ENCODE results near the gene ENOX1. TPM values are rescaled to one million over a fixed set of nuclear protein-coding genes. Genes with fewer than 3 reads are reported as not detected.

The ENOX1 gene
- 0.04 TPM for total RNA-seq (2013)
- under 1 TPM in 1 of 3 donors, not detected in 2; 0.04 TPM for polyA plus RNA-seq
- polyA minus RNA-seq = not detected in 2 replicates
- total RNA-seq = 0 to 1.7 (median 0) reads per million in 11 experiments

DNA sequence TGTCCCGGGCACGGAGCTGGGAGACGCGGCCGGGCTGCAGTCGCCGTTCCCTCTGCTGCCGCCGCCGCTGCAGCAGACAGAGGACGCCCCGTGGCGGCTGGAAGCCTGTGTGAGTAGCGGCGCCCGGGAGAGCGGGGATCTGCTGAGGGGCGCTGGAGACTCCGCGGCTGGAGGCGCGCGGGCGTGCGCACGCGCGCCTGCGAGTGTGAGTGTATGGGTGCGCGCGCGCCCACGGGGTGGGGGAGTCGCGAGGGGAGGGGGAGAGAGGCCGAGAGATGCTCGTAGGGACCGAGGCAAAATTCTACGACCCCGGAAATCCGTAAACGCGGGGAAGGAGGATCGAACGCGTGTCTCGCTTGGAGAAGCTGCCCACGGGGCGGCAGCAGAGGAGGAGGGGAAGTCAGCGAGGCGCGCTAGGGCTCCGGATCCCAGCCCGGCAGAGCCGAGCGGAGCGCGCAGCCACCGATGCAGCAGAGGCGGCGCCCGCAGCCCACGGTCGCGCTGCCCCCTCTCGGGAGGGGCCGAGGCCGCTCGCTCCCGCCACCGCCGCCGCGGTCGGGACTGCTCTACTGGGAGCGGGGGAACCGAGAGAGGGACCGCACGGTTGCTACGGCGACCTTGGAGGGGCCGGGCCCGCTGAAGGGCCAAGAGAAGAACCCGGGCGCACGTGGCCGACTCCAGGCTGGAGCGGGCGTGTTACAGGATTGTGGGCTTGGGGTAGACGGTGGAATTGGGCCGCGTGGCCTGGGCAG is at the start of gene ENOX1:
ENOX1 (minus strand) TSS at position 207 of the 752 bp plus-strand sequence.
- H3K9me3 ChIP-seq (replicated peaks in 1 of 2; ENCODE audit: control insufficient read depth in 1 of 2, insufficient read depth in 1 of 2, low read length in 2 of 2) = peaks cover 0 to 5% of the 10 kb centered on the region in 2 donors
- H3K9me3 Mint-ChIP-seq = peaks cover 0 to 3% (median 0%) of the 10 kb centered on the region in 7 donors
- H4K20me1 ChIP-seq (ENCODE audit: insufficient read depth, low read length) = no peaks in the 10 kb centered on the region
- no peak within 1 kb of the TSS for H3K9ac ChIP-seq (ENCODE audit: insufficient read depth, low read length, poor library complexity, severe bottlenecking)
- H2AFZ ChIP-seq (ENCODE audit: insufficient read depth, low read depth, low read length, poor library complexity, severe bottlenecking) = peak within 1 kb of the TSS; percentile 72
- no peaks in the 10 kb centered on the region for H3K36me3 ChIP-seq (replicated peaks in 1 of 2; ENCODE audit: control insufficient read depth in 1 of 2, insufficient read depth in 2 of 2, low read length in 2 of 2)
- H3K27ac ChIP-seq (ENCODE audit: low read depth in 1 of 2, low read length in 2 of 2) = no peak within 1 kb of the TSS
- peak within 1 kb of the TSS in 1 of 7 donors; percentile 56 for H3K27ac Mint-ChIP-seq
- peaks cover 7 to 21% of the 10 kb centered on the region in 2 donors for H3K4me1 ChIP-seq (ENCODE audit: control insufficient read depth in 1 of 2, insufficient read depth in 2 of 2, low read length in 2 of 2)
- H3K4me3 Mint-ChIP-seq = peak within 1 kb of the TSS; percentile 68 to 91
- H3K4me2 ChIP-seq (replicated peaks; ENCODE audit: extremely low read depth, low read length, poor library complexity, severe bottlenecking) = peak within 1 kb of the TSS; percentile 80
- peaks cover 24 to 48% (median 46%) of the 10 kb centered on the region in 3 donors for H3K27me3 Mint-ChIP-seq (ENCODE audit: low read depth in 3 of 3)
- no peaks in the 10 kb centered on the region for H3K36me3 Mint-ChIP-seq
- WGBS (ENCODE audit: insufficient coverage) = under 1% methylated on average over 93 of the region's 93 CpGs
- TF ChIP-seq, protein P1, sequence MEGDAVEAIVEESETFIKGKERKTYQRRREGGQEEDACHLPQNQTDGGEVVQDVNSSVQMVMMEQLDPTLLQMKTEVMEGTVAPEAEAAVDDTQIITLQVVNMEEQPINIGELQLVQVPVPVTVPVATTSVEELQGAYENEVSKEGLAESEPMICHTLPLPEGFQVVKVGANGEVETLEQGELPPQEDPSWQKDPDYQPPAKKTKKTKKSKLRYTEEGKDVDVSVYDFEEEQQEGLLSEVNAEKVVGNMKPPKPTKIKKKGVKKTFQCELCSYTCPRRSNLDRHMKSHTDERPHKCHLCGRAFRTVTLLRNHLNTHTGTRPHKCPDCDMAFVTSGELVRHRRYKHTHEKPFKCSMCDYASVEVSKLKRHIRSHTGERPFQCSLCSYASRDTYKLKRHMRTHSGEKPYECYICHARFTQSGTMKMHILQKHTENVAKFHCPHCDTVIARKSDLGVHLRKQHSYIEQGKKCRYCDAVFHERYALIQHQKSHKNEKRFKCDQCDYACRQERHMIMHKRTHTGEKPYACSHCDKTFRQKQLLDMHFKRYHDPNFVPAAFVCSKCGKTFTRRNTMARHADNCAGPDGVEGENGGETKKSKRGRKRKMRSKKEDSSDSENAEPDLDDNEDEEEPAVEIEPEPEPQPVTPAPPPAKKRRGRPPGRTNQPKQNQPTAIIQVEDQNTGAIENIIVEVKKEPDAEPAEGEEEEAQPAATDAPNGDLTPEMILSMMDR (IDR thresholded peaks at IDR 0.05) = no peak
- H3K4me1 Mint-ChIP-seq = peaks cover 14% of the 10 kb centered on the region
- peak within 1 kb of the TSS in 2 of 3 experiments; percentile 22 to 72 for H3K4me3 ChIP-seq (replicated peaks in 1 of 3; ENCODE audit: low read depth in 2 of 3, low read length in 3 of 3)
- peak in 1 of 3 donors; percentile 9 for DNase-seq
- no peaks in the 10 kb centered on the region for H3K79me2 ChIP-seq (ENCODE audit: insufficient read depth, low read length)
- peaks cover 11 to 60% of the 10 kb centered on the region in 2 donors for H3K27me3 ChIP-seq (ENCODE audit: control insufficient read depth in 2 of 2, insufficient read depth in 2 of 2, low read length in 2 of 2)
- intact Hi-C loops (cut with micrococcal nuclease) = no loop called here

DNA sequence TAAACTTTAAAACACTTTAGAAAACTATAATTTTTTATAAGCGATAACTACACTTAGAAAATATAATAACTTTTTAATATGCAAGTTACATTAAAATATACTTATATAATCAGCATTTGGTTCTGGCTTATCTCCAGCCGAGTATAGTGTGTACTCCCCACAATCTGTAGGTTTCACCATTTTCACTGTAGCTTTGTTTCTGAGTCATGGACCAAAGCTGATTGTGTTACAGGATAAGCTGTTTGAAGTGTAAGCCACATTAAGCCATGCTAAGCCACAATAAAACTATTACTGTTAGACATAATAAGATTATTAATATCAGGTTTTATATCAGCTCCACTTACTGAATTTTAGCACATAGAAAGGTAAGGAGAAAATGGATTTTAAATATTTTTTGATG is 48.9 kb upstream of the ENOX1 start:
- Histone ChIP-seq H3K4me3 (replicated peaks in 1 of 3; ENCODE audit: low read depth in 2 of 3, low read length in 3 of 3) (no peak overlapping the region), H3K9me3 (replicated peaks in 1 of 2; ENCODE audit: control insufficient read depth in 1 of 2, insufficient read depth in 1 of 2, low read length in 2 of 2) (no peaks in the 10 kb centered on the region), H3K36me3 (replicated peaks in 1 of 2; ENCODE audit: control insufficient read depth in 1 of 2, insufficient read depth in 2 of 2, low read length in 2 of 2) (no peaks in the 10 kb centered on the region), H4K20me1 (ENCODE audit: insufficient read depth, low read length) (no peaks in the 10 kb centered on the region), H3K27me3 (ENCODE audit: control insufficient read depth in 2 of 2, insufficient read depth in 2 of 2, low read length in 2 of 2) (no peaks in the 10 kb centered on the region), H3K79me2 (ENCODE audit: insufficient read depth, low read length) (no peaks in the 10 kb centered on the region), H3K4me2 (replicated peaks; ENCODE audit: extremely low read depth, low read length, poor library complexity, severe bottlenecking) (no peak overlapping the region), H3K4me1 (ENCODE audit: control insufficient read depth in 1 of 2, insufficient read depth in 2 of 2, low read length in 2 of 2) (peaks cover 2 to 3% of the 10 kb centered on the region in 2 donors), H3K27ac (ENCODE audit: low read depth in 1 of 2, low read length in 2 of 2) (no peak overlapping the region), H3K9ac (ENCODE audit: insufficient read depth, low read length, poor library complexity, severe bottlenecking) (no peak overlapping the region), H2AFZ (ENCODE audit: insufficient read depth, low read depth, low read length, poor library complexity, severe bottlenecking) (no peak overlapping the region)
- H3K36me3 Mint-ChIP-seq = no peaks in the 10 kb centered on the region
- no peaks in the 10 kb centered on the region for H3K27me3 Mint-ChIP-seq (ENCODE audit: low read depth in 3 of 3)
- intact Hi-C loops (cut with micrococcal nuclease) = no loop called here
- no peak overlapping the region for H3K27ac Mint-ChIP-seq
- TF ChIP-seq, protein P1 (IDR thresholded peaks at IDR 0.05) = no peak
- no CpG with 5 or more reads among the region's 2 CpGs for WGBS (ENCODE audit: insufficient coverage)
- H3K4me3 Mint-ChIP-seq = no peak overlapping the region
- DNase-seq = no peak
- H3K4me1 Mint-ChIP-seq = peaks cover 3% of the 10 kb centered on the region
- peaks cover 0 to 4% (median 0%) of the 10 kb centered on the region in 7 donors for H3K9me3 Mint-ChIP-seq
